Activated CD8-positive, alpha-beta T cell treated with anti-CD3 and anti-CD28 coated beads for 36 hours (primary cell): ENCODE data around the gene BPTF. TPM values are rescaled to one million over a fixed set of nuclear protein-coding genes. Genes with fewer than 3 reads are reported as not detected.
"Not testable (repeated sequence)": the region's sequence is repeated elsewhere in the genome, so short reads cannot be mapped to it uniquely, and the experiment has no call there.

ENCODE experiments used
- ATAC-seq: fragments of 200-7000 bp; cut with Tn5 transposase; one replicate; pipeline ENCODE4 v1.10.0; 2021; ENCODE audit warnings: mild to moderate bottlenecking, moderate library complexity
- CTCF ChIA-PET: fragments of 350-600 bp; sonication (Branson Sonifier 250); formaldehyde crosslinking; loops from one replicate; lab custom pipeline; 2021; ENCODE audit warnings: antibody characterized with exemption; lab: Charles Lee
- POLR2A ChIA-PET: fragments of 350-600 bp; sonication (Branson Sonifier 250); formaldehyde crosslinking; loops from one replicate; lab custom pipeline; 2021; ENCODE audit warnings: antibody characterized with exemption; lab: Charles Lee
- DNase-seq: peaks from one replicate; pipeline ENCODE4 v3.0.0-alpha.2; 2020
- H3K27ac Mint-ChIP-seq: one replicate; pipeline ENCODE4 v1.8.0; 2021; ENCODE audit warnings: mild to moderate bottlenecking, mixed read lengths
- H3K27me3 Mint-ChIP-seq: one replicate; pipeline ENCODE4 v1.8.0; 2021; ENCODE audit warnings: mixed read lengths
- H3K36me3 Mint-ChIP-seq: one replicate; pipeline ENCODE4 v1.8.0; 2021; ENCODE audit warnings: low read depth, mixed read lengths
- H3K4me1 Mint-ChIP-seq: one replicate; pipeline ENCODE4 v1.8.0; 2021; ENCODE audit warnings: low read depth, mixed read lengths
- H3K4me3 Mint-ChIP-seq: one replicate; pipeline ENCODE4 v1.8.0; 2021; ENCODE audit warnings: mild to moderate bottlenecking, moderate library complexity, mixed read lengths
- H3K9me3 Mint-ChIP-seq: one replicate; pipeline ENCODE4 v1.8.0; 2021; ENCODE audit warnings: mixed read lengths
- intact Hi-C: fragments of 100-400 bp; cut with micrococcal nuclease; formaldehyde crosslinking; loops from one replicate; pipeline ENCODE4 v1.10.0; 2022
- total RNA-seq, 2 experiments: library from RNA; stranded (reverse); gene quantifications; one replicate each; pipeline ENCODE4 v1.2.3, GENCODE V29; 2021
- TF ChIP-seq, protein P1 (sequence below): fragments of 200-600 bp; IDR thresholded peaks from one replicate; pipeline ENCODE4 v1.8.0; 2022; ENCODE audit warnings: antibody characterized with exemption, mild to moderate bottlenecking

Gene BPTF
- total RNA-seq, 2 experiments from 2014 or later = 80.1 to 84.4 TPM

DNA sequence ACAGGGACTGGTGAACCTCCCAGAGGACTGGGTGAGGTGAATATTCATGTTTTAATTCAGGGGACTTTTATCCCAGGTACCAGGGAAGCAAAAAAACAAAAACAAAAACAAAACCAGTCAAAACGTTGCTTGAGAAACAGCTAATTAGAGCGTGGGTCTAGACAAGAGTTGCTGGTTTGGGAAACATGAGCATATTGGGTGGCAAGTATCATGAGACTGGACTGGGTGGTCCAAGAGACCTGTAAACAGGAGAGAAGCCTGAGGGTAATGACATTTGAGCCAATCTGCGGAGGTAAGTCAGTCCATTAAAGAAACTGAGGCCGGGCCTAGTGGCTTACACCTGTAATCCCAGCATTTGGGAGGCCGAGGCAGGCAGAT is 11.5 kb upstream of the BPTF start:
- H3K4me1 Mint-ChIP-seq = no peaks in the 10 kb centered on the region
- H3K27me3 Mint-ChIP-seq = peaks cover 10% of the 10 kb centered on the region
- ChIA-PET POLR2A (no interaction called here), CTCF (interaction anchor here (0.7 kb wide), 1 partner anchor 129 kb away, joined by 3 read pairs; no protein-coding TSS in a partner anchor)
- TF ChIP-seq, protein P1, sequence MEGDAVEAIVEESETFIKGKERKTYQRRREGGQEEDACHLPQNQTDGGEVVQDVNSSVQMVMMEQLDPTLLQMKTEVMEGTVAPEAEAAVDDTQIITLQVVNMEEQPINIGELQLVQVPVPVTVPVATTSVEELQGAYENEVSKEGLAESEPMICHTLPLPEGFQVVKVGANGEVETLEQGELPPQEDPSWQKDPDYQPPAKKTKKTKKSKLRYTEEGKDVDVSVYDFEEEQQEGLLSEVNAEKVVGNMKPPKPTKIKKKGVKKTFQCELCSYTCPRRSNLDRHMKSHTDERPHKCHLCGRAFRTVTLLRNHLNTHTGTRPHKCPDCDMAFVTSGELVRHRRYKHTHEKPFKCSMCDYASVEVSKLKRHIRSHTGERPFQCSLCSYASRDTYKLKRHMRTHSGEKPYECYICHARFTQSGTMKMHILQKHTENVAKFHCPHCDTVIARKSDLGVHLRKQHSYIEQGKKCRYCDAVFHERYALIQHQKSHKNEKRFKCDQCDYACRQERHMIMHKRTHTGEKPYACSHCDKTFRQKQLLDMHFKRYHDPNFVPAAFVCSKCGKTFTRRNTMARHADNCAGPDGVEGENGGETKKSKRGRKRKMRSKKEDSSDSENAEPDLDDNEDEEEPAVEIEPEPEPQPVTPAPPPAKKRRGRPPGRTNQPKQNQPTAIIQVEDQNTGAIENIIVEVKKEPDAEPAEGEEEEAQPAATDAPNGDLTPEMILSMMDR = no peak
- intact Hi-C loops = no loop called here
- no peaks in the 10 kb centered on the region for H3K36me3 Mint-ChIP-seq
- DNase-seq (no peak), ATAC-seq (no peak)
- no peak overlapping the region for H3K4me3 Mint-ChIP-seq
- H3K9me3 Mint-ChIP-seq = no peaks in the 10 kb centered on the region
- H3K27ac Mint-ChIP-seq = no peak overlapping the region

DNA sequence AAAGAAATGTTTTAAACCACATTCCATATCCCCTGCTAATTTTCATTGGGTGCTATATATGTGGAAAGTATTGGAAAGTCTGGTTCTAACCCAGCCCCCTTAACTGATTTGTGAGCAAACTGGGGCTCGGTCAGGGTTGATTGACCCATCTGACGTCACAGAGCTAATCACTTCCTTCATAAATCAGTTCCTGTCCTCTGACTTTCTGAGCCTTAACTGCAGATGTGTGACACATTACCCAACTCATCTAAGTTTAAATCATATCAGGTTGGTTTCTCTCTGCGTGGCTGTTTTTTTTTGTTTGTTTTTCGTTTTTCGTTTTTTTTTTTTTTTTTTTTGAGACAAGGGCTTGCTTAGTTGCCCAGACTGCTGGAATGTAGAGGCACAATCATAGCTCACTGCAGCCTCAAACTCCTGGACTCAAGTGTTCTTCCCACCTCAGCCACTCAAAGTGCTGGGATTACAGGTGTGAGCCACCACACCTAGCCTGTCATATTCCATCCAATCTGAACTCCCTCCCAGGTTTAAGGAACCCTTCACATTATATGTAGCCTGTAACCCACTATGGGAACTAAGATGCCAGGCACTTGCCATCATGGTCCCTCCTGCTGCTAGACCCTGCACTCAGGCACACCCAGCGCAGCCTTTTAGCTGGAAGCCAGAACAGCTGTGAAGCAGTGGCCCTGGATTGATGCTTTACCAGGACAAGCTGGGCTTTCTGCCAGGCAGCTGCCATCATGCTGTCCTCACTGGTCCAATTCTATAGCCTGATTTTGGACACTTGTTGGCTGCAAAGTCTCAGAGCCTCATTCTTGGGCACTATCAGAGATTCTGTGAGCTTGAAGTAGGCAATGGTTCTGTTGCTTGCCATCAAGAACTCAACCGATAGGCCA is 6.9 kb upstream of the BPTF start:
- intact Hi-C loops = no loop called here
- H3K9me3 Mint-ChIP-seq = no peaks in the 10 kb centered on the region
- H3K27me3 Mint-ChIP-seq = peaks cover 9% of the 10 kb centered on the region
- CTCF ChIA-PET = no interaction called here
- POLR2A ChIA-PET = interaction anchor here (0.5 kb wide), 1 partner anchor 44 kb away, joined by 3 read pairs; no protein-coding TSS in a partner anchor
- no peaks in the 10 kb centered on the region for H3K36me3 Mint-ChIP-seq
- no peaks in the 10 kb centered on the region for H3K4me1 Mint-ChIP-seq
- no peak overlapping the region for H3K27ac Mint-ChIP-seq
- ATAC-seq (no peak), DNase-seq (no peak)
- H3K4me3 Mint-ChIP-seq = no peak overlapping the region
- TF ChIP-seq, protein P1 = no peak

DNA sequence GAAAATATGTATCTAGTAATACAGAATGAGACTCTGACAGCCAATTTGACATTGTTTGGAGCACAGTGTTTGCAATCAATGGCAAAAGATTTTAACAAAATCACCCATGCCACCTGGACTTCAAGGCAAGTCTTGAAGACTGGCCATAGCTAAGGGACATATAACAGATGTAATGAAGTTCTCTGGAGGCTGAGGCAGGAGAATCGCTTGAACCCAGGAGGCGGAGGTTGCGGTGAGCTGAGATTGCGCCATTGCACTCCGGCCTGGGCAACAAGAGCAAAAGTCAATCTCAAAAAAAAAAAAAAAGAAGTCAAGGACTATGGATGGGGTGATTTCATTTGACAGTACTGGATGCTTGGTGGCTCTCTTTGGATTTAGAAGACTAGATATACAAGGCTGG is 5.6 kb upstream of the BPTF start:
- ATAC-seq = no peak
- H3K27ac Mint-ChIP-seq = no peak overlapping the region
- CTCF ChIA-PET = no interaction called here

DNA sequence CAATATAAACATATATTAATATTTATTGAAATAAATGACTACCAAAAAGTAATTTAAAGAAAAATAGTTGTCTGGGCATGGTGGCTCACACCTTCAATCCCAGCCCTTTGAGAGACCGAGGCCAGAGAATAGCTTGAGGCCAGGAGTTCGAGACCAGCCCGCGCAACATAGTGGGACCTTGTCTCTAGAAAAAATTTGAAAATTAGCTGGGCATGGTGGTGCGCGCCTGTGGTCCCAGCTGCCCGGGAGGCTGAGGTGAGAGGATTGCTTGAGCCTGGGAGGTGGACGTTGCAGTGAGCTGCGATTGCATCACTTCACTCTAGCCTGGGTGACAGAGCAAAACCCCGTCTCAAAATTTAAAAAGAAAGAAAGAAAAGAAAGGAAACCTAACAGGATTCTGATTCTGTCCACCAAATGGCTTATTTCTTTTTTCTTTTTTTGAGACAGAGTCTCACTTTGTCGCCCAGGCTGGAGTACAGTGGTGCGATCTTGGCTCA is 3.4 kb upstream of the BPTF start:
- DNase-seq (no peak), ATAC-seq (no peak)
- POLR2A ChIA-PET = no interaction called here
- Mint-ChIP-seq H3K9me3 (no peaks in the 10 kb centered on the region), H3K4me1 (peaks cover 4% of the 10 kb centered on the region), H3K27ac (no peak overlapping the region), H3K27me3 (peaks cover 7% of the 10 kb centered on the region), H3K4me3 (no peak overlapping the region), H3K36me3 (peaks cover 3% of the 10 kb centered on the region)
- CTCF ChIA-PET = interaction anchor here (0.9 kb wide), 1 partner anchor 94 kb away, joined by 3 read pairs; no protein-coding TSS in a partner anchor
- intact Hi-C loops = no loop called here
- TF ChIP-seq, protein P1 = no peak

More for the DNA sequence above, 5.6 kb upstream of the BPTF start:
- H3K27me3 Mint-ChIP-seq = peaks cover 11% of the 10 kb centered on the region
- TF ChIP-seq, protein P1 = no peak
- H3K4me3 Mint-ChIP-seq = no peak overlapping the region
- no peaks in the 10 kb centered on the region for H3K9me3 Mint-ChIP-seq
- POLR2A ChIA-PET = no interaction called here
- intact Hi-C loops = no loop called here
- peaks cover 4% of the 10 kb centered on the region for H3K4me1 Mint-ChIP-seq
- no peak for DNase-seq
- no peaks in the 10 kb centered on the region for H3K36me3 Mint-ChIP-seq

DNA sequence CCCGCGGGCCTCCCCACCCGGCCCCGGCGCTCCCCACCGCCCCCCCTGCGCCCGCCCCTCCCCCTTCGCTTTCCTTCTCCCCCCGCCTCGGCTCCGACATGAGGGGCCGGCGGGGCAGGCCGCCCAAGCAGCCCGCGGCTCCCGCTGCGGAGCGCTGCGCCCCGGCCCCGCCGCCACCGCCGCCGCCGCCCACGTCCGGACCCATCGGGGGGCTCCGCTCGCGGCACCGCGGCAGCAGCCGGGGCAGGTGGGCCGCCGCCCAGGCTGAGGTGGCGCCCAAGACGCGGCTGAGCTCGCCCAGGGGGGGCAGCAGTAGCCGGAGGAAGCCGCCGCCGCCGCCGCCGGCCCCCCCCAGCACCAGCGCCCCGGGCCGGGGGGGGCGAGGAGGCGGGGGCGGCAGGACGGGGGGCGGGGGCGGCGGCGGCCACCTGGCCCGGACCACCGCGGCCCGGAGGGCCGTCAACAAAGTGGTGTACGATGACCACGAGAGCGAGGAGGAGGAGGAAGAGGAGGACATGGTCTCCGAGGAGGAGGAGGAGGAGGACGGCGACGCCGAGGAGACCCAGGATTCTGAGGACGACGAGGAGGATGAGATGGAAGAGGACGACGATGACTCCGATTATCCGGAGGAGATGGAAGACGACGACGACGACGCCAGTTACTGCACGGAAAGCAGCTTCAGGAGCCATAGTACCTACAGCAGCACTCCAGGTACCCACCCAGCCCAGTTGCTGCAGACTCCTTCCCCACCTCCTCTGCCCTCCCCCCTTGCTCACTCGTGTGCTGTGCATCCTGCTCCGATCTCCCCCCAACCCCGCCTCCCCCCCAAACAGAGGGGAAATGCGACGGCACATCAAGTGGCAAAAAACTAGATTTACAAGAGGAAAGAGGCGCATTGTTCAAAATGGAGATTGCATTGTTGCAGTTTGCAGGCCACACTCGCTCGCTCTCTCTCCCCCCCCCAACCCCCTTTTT is 611 bp downstream of the BPTF start:
- H3K36me3 Mint-ChIP-seq = peaks cover 15% of the 10 kb centered on the region
- intact Hi-C loops = not testable (repeated sequence)

More for the DNA sequence above, 611 bp downstream of the BPTF start:
- H3K27me3 Mint-ChIP-seq, H3K9me3 Mint-ChIP-seq: not testable (repeated sequence)
- peak; percentile 79 for DNase-seq
- peaks cover 28% of the 10 kb centered on the region for H3K4me1 Mint-ChIP-seq
- H3K4me3 Mint-ChIP-seq = peak overlapping the region; percentile 87
- peak overlapping the region; percentile 94 for H3K27ac Mint-ChIP-seq
- ChIA-PET POLR2A (interaction anchor here (0.9 to 3.1 kb wide), 7 partner anchors 10 to 111 kb away, joined by 3 to 12 read pairs (median 4); partner anchors contain the start of gene NOL11), CTCF (interaction anchor here (1.2 to 2.0 kb wide), 5 partner anchors 11 to 87 kb away, joined by 3 to 10 read pairs (median 5); no protein-coding TSS in a partner anchor)
- peak; percentile 63 for ATAC-seq
